Nephron (organoid): ENCODE data around the gene MLLT1.

Source experiments
- H3K27ac Mint-ChIP-seq, 3 experiments: 2 replicates each; pipeline ENCODE4 v1.8.0; 2020; ENCODE audit warnings: mixed read lengths in 3 of 3, mild to moderate bottlenecking in 2 of 3, moderate library complexity in 1 of 3
- H3K27me3 Mint-ChIP-seq: 2 replicates; pipeline ENCODE4 v1.8.0; 2021; ENCODE audit warnings: low read depth, mild to moderate bottlenecking, moderate library complexity, mixed read lengths
- H3K36me3 Mint-ChIP-seq: 2 replicates; pipeline ENCODE4 v1.8.0; 2020; ENCODE audit warnings: low read depth, mixed read lengths
- H3K4me1 Mint-ChIP-seq: 2 replicates; pipeline ENCODE4 v1.8.0; 2020; ENCODE audit warnings: mixed read lengths
- H3K4me3 Mint-ChIP-seq, 3 experiments: 2 replicates each; pipeline ENCODE4 v1.8.0; 2020; ENCODE audit warnings: mild to moderate bottlenecking in 3 of 3, mixed read lengths in 3 of 3, moderate library complexity in 2 of 3
- H3K9me3 Mint-ChIP-seq: 2 replicates; pipeline ENCODE4 v1.8.0; 2020; ENCODE audit warnings: mixed read lengths
- TF ChIP-seq, protein P1 (sequence below), 3 experiments: fragments of 200-600 bp; sonication (generic); IDR thresholded peaks; one replicate each; pipeline ENCODE4 v1.5.0; 2021; ENCODE audit warnings: antibody characterized with exemption in 3 of 3; ENCODE audit not compliant: unreplicated experiment in 3 of 3

MLLT1 gene

DNA sequence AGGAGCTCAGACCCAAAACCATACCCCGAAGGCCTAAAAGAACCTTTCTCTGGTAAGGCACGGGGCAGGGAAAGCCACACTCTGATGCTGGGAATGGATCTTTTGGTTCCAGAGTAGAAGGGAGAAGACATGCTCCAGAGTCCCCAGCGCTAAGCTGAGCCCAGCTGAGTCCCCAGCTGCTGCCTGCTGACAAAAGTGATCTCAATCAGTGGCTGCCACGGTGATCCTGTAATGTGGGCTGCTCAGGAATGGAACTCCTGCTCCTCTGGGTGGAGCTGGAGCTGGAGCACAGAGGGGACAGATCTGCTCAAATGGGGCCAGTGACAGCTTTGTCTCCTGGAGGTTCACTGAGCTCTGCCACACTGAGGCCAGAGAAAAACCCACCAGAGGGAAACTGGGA lies 70.5 kb downstream of the MLLT1 start:
- Mint-ChIP-seq H3K9me3 (no peaks in the 10 kb centered on the region), H3K4me1 (peaks cover 6% of the 10 kb centered on the region), H3K4me3 (no peak overlapping the region), H3K36me3 (peaks cover 11% of the 10 kb centered on the region), H3K27me3 (peaks cover 3% of the 10 kb centered on the region), H3K27ac (peak overlapping the region in 2 of 3 experiments; percentile 25 to 27)
- TF ChIP-seq, protein P1, sequence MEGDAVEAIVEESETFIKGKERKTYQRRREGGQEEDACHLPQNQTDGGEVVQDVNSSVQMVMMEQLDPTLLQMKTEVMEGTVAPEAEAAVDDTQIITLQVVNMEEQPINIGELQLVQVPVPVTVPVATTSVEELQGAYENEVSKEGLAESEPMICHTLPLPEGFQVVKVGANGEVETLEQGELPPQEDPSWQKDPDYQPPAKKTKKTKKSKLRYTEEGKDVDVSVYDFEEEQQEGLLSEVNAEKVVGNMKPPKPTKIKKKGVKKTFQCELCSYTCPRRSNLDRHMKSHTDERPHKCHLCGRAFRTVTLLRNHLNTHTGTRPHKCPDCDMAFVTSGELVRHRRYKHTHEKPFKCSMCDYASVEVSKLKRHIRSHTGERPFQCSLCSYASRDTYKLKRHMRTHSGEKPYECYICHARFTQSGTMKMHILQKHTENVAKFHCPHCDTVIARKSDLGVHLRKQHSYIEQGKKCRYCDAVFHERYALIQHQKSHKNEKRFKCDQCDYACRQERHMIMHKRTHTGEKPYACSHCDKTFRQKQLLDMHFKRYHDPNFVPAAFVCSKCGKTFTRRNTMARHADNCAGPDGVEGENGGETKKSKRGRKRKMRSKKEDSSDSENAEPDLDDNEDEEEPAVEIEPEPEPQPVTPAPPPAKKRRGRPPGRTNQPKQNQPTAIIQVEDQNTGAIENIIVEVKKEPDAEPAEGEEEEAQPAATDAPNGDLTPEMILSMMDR (IDR thresholded peaks at IDR 0.05; ENCODE audit: unreplicated experiment in 3 of 3): no peak

DNA sequence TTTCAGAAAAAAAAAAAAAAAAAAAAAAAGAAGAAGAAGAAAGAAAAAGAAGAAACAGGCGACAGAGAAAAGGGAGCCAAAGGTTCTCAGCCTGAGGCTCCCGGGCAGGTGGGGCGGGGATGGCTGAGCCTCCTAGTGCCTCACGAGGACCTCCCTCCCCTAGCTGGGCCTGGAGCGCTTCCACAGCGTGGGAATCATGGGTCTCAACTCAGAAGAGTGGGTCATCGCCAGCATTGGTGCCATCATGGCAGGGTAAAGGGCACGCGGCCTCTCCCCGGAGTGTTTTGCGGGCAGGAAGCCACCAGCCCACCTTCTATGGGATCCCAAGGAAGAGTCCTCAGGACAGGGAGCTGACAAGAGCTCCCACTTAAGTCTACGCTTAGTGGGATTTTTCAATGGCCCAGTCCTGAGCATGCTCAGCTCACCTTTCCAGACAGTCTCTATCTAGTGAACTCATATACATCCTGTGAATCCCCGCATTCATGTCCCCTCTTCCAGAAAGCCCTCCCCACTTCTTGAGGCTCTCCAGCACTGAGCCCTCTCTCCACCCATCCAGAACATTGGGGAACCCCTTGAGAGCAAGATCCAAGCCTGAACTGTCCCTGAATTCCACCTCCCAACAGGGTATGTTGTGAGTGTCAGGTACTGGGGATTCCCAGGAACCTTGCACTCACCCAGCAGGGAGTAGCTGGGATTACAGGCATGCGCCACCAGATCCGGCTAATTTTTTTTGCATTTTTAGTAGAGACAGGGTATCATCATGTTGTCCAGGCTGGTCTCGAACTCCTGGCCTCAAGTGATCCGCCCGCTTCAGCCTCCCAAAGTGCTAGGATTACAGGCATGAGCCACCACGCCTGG lies 74.7 kb downstream of the MLLT1 start:
- Mint-ChIP-seq H3K9me3 (no peaks in the 10 kb centered on the region), H3K27me3 (peaks cover 6% of the 10 kb centered on the region), H3K4me1 (peaks cover 6% of the 10 kb centered on the region), H3K27ac (no peak overlapping the region), H3K4me3 (no peak overlapping the region), H3K36me3 (no peaks in the 10 kb centered on the region)
- TF ChIP-seq, protein P1 (IDR thresholded peaks at IDR 0.05; ENCODE audit: unreplicated experiment in 3 of 3): no peak

DNA sequence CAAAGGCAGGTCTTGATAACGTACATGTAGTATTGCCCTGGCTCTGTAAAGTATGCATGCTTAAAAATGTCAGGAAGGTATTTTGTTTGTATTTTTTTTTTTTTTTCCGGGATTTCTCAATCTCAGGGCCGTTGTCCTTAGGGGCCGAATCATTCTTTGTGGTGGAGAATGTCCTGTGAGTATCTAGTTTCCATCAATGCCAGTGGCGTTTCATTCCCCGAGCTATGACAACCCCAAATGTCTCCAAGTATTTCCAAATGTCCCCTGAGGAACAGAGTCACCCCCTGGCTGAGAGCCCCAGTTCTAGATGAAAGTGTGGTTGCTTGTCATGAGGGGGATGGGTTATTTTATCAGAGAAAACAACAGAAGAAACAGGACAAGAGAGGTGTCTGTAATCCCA lies 75.6 kb downstream of the MLLT1 start:
- peaks cover 3% of the 10 kb centered on the region for H3K27me3 Mint-ChIP-seq
- no peak overlapping the region for H3K4me3 Mint-ChIP-seq
- TF ChIP-seq, protein P1 (IDR thresholded peaks at IDR 0.05; ENCODE audit: unreplicated experiment in 3 of 3): no peak
- H3K27ac Mint-ChIP-seq: peak overlapping the region; percentile 0 to 40 (median 25)
- H3K9me3 Mint-ChIP-seq: peaks cover 2% of the 10 kb centered on the region
- peaks cover 3% of the 10 kb centered on the region for H3K36me3 Mint-ChIP-seq
- peaks cover 13% of the 10 kb centered on the region for H3K4me1 Mint-ChIP-seq

DNA sequence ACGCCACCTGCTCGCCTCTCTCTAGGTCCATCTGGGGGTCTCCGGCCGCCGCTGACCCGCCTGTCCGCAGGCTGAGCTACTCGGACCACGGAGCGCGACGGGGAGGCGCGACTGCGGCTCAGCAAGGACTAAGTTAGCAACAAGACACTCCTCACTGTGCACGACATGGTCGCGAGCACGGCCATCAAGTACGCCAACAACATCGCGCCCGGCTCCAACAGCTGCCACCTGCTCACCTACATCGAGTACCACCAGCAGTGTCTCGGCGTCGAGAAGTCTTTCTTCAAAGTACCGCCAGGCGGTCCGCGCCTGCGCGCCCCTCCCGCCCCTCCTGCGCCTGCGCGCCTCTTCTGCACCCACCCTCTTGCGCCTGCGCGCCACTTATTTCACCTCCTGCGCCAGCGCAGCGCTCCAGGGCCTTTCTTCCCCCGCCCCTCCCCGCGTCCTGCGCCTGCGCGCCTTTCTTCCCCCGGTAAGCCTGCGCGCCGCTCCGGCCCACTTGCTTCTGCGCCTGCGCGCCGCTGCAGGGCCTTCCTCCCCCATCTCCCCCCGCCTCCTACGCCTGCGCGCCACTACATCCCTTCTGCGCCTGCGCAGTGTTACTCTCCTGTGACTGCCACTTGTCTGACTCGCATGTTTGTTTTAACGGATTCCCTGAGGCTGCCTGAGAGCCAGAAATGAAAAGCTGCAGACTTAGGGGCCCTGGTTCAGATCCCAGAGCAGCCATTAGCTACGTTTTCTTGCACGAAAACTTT lies 80.4 kb downstream of the MLLT1 start:
- peak overlapping the region; percentile 96 to 100 (median 97) for H3K4me3 Mint-ChIP-seq

DNA sequence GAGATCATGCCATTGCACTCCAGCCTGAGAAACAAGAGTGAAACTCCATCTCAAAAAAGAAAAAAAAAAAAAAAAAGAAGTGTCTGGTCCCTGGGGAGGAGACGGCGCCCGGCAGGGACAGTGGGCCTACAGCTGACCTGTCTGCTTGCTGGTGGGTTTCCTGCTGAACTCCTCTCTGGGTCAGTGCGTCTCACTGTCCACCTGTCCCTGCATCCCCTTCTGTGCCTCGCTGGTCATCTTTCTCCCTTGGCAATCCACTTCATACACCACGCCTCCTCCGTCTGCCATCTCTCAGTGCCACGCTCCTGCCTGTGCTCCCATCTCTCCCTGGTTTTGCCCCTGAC lies 80.9 kb downstream of the MLLT1 start:
- TF ChIP-seq, protein P1 (IDR thresholded peaks at IDR 0.05; ENCODE audit: unreplicated experiment in 3 of 3): no peak
- Mint-ChIP-seq H3K4me1 (peaks cover 12% of the 10 kb centered on the region), H3K9me3 (peaks cover 26% of the 10 kb centered on the region), H3K4me3 (peak overlapping the region; percentile 96 to 100 (median 97)), H3K36me3 (peaks cover 32% of the 10 kb centered on the region), H3K27ac (peak overlapping the region; percentile 61 to 86 (median 82)), H3K27me3 (peaks cover 3% of the 10 kb centered on the region)

More for the DNA sequence above, 80.4 kb downstream of the MLLT1 start:
- TF ChIP-seq, protein P1 (IDR thresholded peaks at IDR 0.05; ENCODE audit: unreplicated experiment in 3 of 3): peak; percentile 50 to 54 (median 50)
- peak overlapping the region; percentile 61 to 86 (median 82) for H3K27ac Mint-ChIP-seq
- H3K36me3 Mint-ChIP-seq: peaks cover 30% of the 10 kb centered on the region
- peaks cover 23% of the 10 kb centered on the region for H3K9me3 Mint-ChIP-seq
- peaks cover 12% of the 10 kb centered on the region for H3K4me1 Mint-ChIP-seq
- H3K27me3 Mint-ChIP-seq: peaks cover 3% of the 10 kb centered on the region
